GM12891 (cell line): ENCODE results near the gene DOCK7.
A peak's percentile ranks its signal among the peaks of the same experiment; 100 is the strongest.

Source experiments
- DNase-seq: peaks from one replicate; pipeline ENCODE4 v3.0.0; 2011; ENCODE audit warnings: low spot score; ENCODE audit not compliant: insufficient read length
- FAIRE-seq: peaks from 2 replicates; lab custom pipeline; 2011; peaks lifted over from hg19 to GRCh38; lab: Jason Lieb, UNC
- PAX5 ChIP-seq: IDR thresholded peaks from 2 replicates; pipeline ENCODE4 v1.6.1; 2011; ENCODE audit warnings: low read length, moderate library complexity, mild to moderate bottlenecking; ENCODE audit not compliant: insufficient read depth, severe bottlenecking
- POLR2A ChIP-seq: IDR thresholded peaks from 2 replicates; pipeline ENCODE4 v1.6.1; 2011; ENCODE audit warnings: low read depth, low read length, control low read depth
- POLR2AphosphoS5 ChIP-seq: IDR thresholded peaks from 2 replicates; pipeline ENCODE4 v1.6.1; 2011; ENCODE audit warnings: low read depth, low read length, control low read depth
- POU2F2 ChIP-seq: IDR thresholded peaks from 2 replicates; pipeline ENCODE4 v1.6.1; 2011; ENCODE audit warnings: low read depth, mild to moderate bottlenecking, control low read depth, low read length, moderate library complexity
- SPI1 ChIP-seq: IDR thresholded peaks from 2 replicates; pipeline ENCODE4 v1.6.1; 2011; ENCODE audit warnings: low read depth, low read length, control low read depth
- TAF1 ChIP-seq: IDR thresholded peaks from 2 replicates; pipeline ENCODE4 v1.6.1; 2011; ENCODE audit warnings: low read depth, low read length, control low read depth

DOCK7 gene

GRCh38 chr1:62433861-62434617 lies 254.1 kb downstream of the DOCK7 start:
- TF ChIP-seq TAF1: no peak
- no peak for TF ChIP-seq POLR2A
- TF ChIP-seq POU2F2: no peak
- no peak for TF ChIP-seq SPI1
- TF ChIP-seq POLR2AphosphoS5: no peak
- TF ChIP-seq PAX5: no peak
- no peak for DNase-seq
- no peak for FAIRE-seq

GRCh38 chr1:62429581-62429980 lies 258.6 kb downstream of the DOCK7 start:
- FAIRE-seq (no peak), DNase-seq (no peak)
- no peak for TF ChIP-seq POLR2AphosphoS5

- FAIRE-seq (no peak), DNase-seq (no peak)
- TF ChIP-seq PAX5 (no peak), POLR2A (no peak), POU2F2 (no peak), TAF1 (no peak), SPI1 (no peak), POLR2AphosphoS5 (no peak)
Observed at GRCh38 chr1:62428351-62428750, 259.8 kb downstream of the DOCK7 start.

- DNase-seq (no peak), FAIRE-seq (no peak)
- TF ChIP-seq POLR2A: no peak
- TF ChIP-seq POLR2AphosphoS5: no peak
- TF ChIP-seq SPI1: no peak
- TF ChIP-seq TAF1: no peak
- TF ChIP-seq POU2F2: no peak
- TF ChIP-seq PAX5: no peak
Observed at GRCh38 chr1:62426794-62427193, 261.4 kb downstream of the DOCK7 start.

- no peak for FAIRE-seq
- DNase-seq: no peak
Observed at GRCh38 chr1:62426237-62426636, 261.9 kb downstream of the DOCK7 start.

GRCh38 chr1:62425041-62425440 lies 263.1 kb downstream of the DOCK7 start:
- TF ChIP-seq SPI1 (no peak), POLR2A (no peak), TAF1 (no peak), PAX5 (no peak), POU2F2 (no peak), POLR2AphosphoS5 (no peak)
- peak; percentile 33 for FAIRE-seq
- DNase-seq: no peak

More at GRCh38 chr1:62426237-62426636, 261.9 kb downstream of the DOCK7 start:
- TF ChIP-seq POU2F2: no peak
- no peak for TF ChIP-seq POLR2AphosphoS5
- no peak for TF ChIP-seq POLR2A
- TF ChIP-seq SPI1: no peak
- TF ChIP-seq TAF1: no peak
- TF ChIP-seq PAX5: no peak

- no peak for FAIRE-seq
- TF ChIP-seq POU2F2 (no peak), PAX5 (no peak), TAF1 (no peak), POLR2A (no peak), POLR2AphosphoS5 (no peak), SPI1 (no peak)
- no peak for DNase-seq
Observed at GRCh38 chr1:62424411-62424810, 263.8 kb downstream of the DOCK7 start.

- DNase-seq (no peak), FAIRE-seq (no peak)
- TF ChIP-seq PAX5: no peak
- no peak for TF ChIP-seq SPI1
- no peak for TF ChIP-seq TAF1
- no peak for TF ChIP-seq POLR2AphosphoS5
- TF ChIP-seq POU2F2: no peak
- TF ChIP-seq POLR2A: no peak
Observed at GRCh38 chr1:62423580-62424242, 264.5 kb downstream of the DOCK7 start.

GRCh38 chr1:62420214-62420613 lies 268.0 kb downstream of the DOCK7 start:
- DNase-seq: no peak
- TF ChIP-seq POLR2AphosphoS5 (no peak), SPI1 (no peak), TAF1 (no peak), POU2F2 (no peak), PAX5 (no peak), POLR2A (no peak)
- FAIRE-seq: no peak

- DNase-seq: no peak
- FAIRE-seq: no peak
- no peak for TF ChIP-seq TAF1
- no peak for TF ChIP-seq SPI1
- TF ChIP-seq POU2F2: no peak
- TF ChIP-seq POLR2AphosphoS5: no peak
- no peak for TF ChIP-seq POLR2A
- TF ChIP-seq PAX5: no peak
Observed at GRCh38 chr1:62417351-62417999, 270.7 kb downstream of the DOCK7 start.
